ENCODE data around the gene PAX2. TPM values are rescaled to one million over a fixed set of nuclear protein-coding genes. Genes with fewer than 3 reads are reported as not detected.

Gene PAX2
- total and polyA plus RNA-seq, 7 experiments from 2014 or later, result not detected

- Mint-ChIP-seq H3K4me3 (peak overlapping the region in 4 of 10 donors; percentile 8 to 71 (median 32)), H3K27me3 (peaks cover 82 to 94% (median 85%) of the 10 kb centered on the region in 5 donors), H3K9me3 (peaks cover 0 to 3% (median 0%) of the 10 kb centered on the region in 11 donors), H3K36me3 (peaks cover 0 to 8% (median 0%) of the 10 kb centered on the region in 5 donors), H3K4me1 (peaks cover 19 to 53% (median 44%) of the 10 kb centered on the region in 7 donors), H3K27ac (peak overlapping the region in 1 of 9 donors; percentile 16)
- DNase-seq, result no peak
- Histone ChIP-seq H3K27me3 (ENCODE audit: control insufficient read depth in 2 of 2, insufficient read depth in 2 of 2, low read length in 2 of 2) (peaks cover 2 to 17% of the 10 kb centered on the region in 2 donors), H3K36me3 (ENCODE audit: control insufficient read depth in 2 of 3, insufficient read depth in 3 of 3, low read length in 3 of 3) (no peaks in the 10 kb centered on the region), H3K27ac (ENCODE audit: low read depth, low read length) (no peak overlapping the region), H3K9me3 (ENCODE audit: control insufficient read depth in 2 of 3, low read length in 3 of 3) (no peaks in the 10 kb centered on the region), H3K4me3 (ENCODE audit: low read length) (no peak overlapping the region), H3K4me1 (ENCODE audit: control insufficient read depth in 2 of 2, insufficient read depth in 2 of 2, low read length in 2 of 2) (peaks cover 13 to 22% of the 10 kb centered on the region in 2 donors)
- ChIA-PET POLR2A (no interaction called here), CTCF (no interaction called here)
- no peak for ATAC-seq
- intact Hi-C loops (cut with micrococcal nuclease), result no loop called here
Observed at GRCh38 chr10:100734295-100735086, 10.9 kb upstream of the PAX2 start.

GRCh38 chr10:100735087-100735336, 10.4 kb upstream of the PAX2 start:
- no peak for DNase-seq
- Mint-ChIP-seq H3K9me3 (peaks cover 0 to 3% (median 0%) of the 10 kb centered on the region in 11 donors), H3K36me3 (peaks cover 0 to 8% (median 0%) of the 10 kb centered on the region in 5 donors), H3K27me3 (peaks cover 83 to 94% (median 83%) of the 10 kb centered on the region in 5 donors), H3K4me3 (peak overlapping the region in 4 of 10 donors; percentile 23 to 71 (median 44)), H3K4me1 (peaks cover 19 to 52% (median 44%) of the 10 kb centered on the region in 7 donors), H3K27ac (peak overlapping the region in 1 of 9 donors; percentile 16)
- Histone ChIP-seq H3K27me3 (ENCODE audit: control insufficient read depth in 2 of 2, insufficient read depth in 2 of 2, low read length in 2 of 2) (peaks cover 2 to 18% of the 10 kb centered on the region in 2 donors), H3K9me3 (ENCODE audit: control insufficient read depth in 2 of 3, low read length in 3 of 3) (no peaks in the 10 kb centered on the region), H3K4me3 (ENCODE audit: low read length) (no peak overlapping the region), H3K27ac (ENCODE audit: low read depth, low read length) (no peak overlapping the region), H3K4me1 (ENCODE audit: control insufficient read depth in 2 of 2, insufficient read depth in 2 of 2, low read length in 2 of 2) (peaks cover 13 to 19% of the 10 kb centered on the region in 2 donors), H3K36me3 (ENCODE audit: control insufficient read depth in 2 of 3, insufficient read depth in 3 of 3, low read length in 3 of 3) (no peaks in the 10 kb centered on the region)
- intact Hi-C loops (cut with micrococcal nuclease), result no loop called here
- CTCF ChIA-PET, result no interaction called here
- POLR2A ChIA-PET, result no interaction called here
- ATAC-seq, result no peak

- peaks cover 5 to 22% of the 10 kb centered on the region in 2 donors for H3K27me3 ChIP-seq (ENCODE audit: control insufficient read depth in 2 of 2, insufficient read depth in 2 of 2, low read length in 2 of 2)
- Mint-ChIP-seq H3K36me3 (peaks cover 0 to 8% (median 0%) of the 10 kb centered on the region in 5 donors), H3K4me1 (peaks cover 17 to 51% (median 41%) of the 10 kb centered on the region in 7 donors), H3K27me3 (peaks cover 83 to 95% (median 83%) of the 10 kb centered on the region in 5 donors), H3K4me3 (peak overlapping the region in 2 of 10 donors; percentile 6 to 42), H3K9me3 (peaks cover 0 to 3% (median 0%) of the 10 kb centered on the region in 11 donors), H3K27ac (no peak overlapping the region)
- peaks cover 10 to 13% of the 10 kb centered on the region in 2 donors for H3K4me1 ChIP-seq (ENCODE audit: control insufficient read depth in 2 of 2, insufficient read depth in 2 of 2, low read length in 2 of 2)
- DNase-seq (no peak), ATAC-seq (peak; percentile 8)
- ChIA-PET CTCF (no interaction called here), POLR2A (no interaction called here)
- no peaks in the 10 kb centered on the region for H3K36me3 ChIP-seq (ENCODE audit: control insufficient read depth in 2 of 3, insufficient read depth in 3 of 3, low read length in 3 of 3)
- H3K4me3 ChIP-seq (ENCODE audit: low read length), result no peak overlapping the region
- H3K27ac ChIP-seq (ENCODE audit: low read depth, low read length), result no peak overlapping the region
- H3K9me3 ChIP-seq (ENCODE audit: control insufficient read depth in 2 of 3, low read length in 3 of 3), result no peaks in the 10 kb centered on the region
- intact Hi-C loops (cut with micrococcal nuclease), result no loop called here
Observed at GRCh38 chr10:100735337-100736143, 9.8 kb upstream of the PAX2 start.

- H3K27me3 Mint-ChIP-seq, result peaks cover 83 to 96% (median 86%) of the 10 kb centered on the region in 5 donors
- POLR2A ChIA-PET, result no interaction called here
- Histone ChIP-seq H3K4me1 (ENCODE audit: control insufficient read depth in 2 of 2, insufficient read depth in 2 of 2, low read length in 2 of 2) (peaks cover 6% of the 10 kb centered on the region in 2 donors), H3K27ac (ENCODE audit: low read depth, low read length) (no peak overlapping the region), H3K9me3 (ENCODE audit: control insufficient read depth in 2 of 3, low read length in 3 of 3) (no peaks in the 10 kb centered on the region), H3K27me3 (ENCODE audit: control insufficient read depth in 2 of 2, insufficient read depth in 2 of 2, low read length in 2 of 2) (peaks cover 7 to 29% of the 10 kb centered on the region in 2 donors), H3K36me3 (ENCODE audit: control insufficient read depth in 2 of 3, insufficient read depth in 3 of 3, low read length in 3 of 3) (no peaks in the 10 kb centered on the region), H3K4me3 (ENCODE audit: low read length) (no peak overlapping the region)
- peaks cover 0 to 4% (median 0%) of the 10 kb centered on the region in 11 donors for H3K9me3 Mint-ChIP-seq
- intact Hi-C loops (cut with micrococcal nuclease), result no loop called here
- H3K4me3 Mint-ChIP-seq, result peak overlapping the region in 5 of 10 donors; percentile 6 to 77 (median 70)
- no peak overlapping the region for H3K27ac Mint-ChIP-seq
- DNase-seq (no peak), ATAC-seq (no peak)
- peaks cover 0 to 8% (median 0%) of the 10 kb centered on the region in 5 donors for H3K36me3 Mint-ChIP-seq
- CTCF ChIA-PET, result no interaction called here
- peaks cover 14 to 44% (median 37%) of the 10 kb centered on the region in 7 donors for H3K4me1 Mint-ChIP-seq
Observed at GRCh38 chr10:100736144-100736808, 9.1 kb upstream of the PAX2 start.

DNA sequence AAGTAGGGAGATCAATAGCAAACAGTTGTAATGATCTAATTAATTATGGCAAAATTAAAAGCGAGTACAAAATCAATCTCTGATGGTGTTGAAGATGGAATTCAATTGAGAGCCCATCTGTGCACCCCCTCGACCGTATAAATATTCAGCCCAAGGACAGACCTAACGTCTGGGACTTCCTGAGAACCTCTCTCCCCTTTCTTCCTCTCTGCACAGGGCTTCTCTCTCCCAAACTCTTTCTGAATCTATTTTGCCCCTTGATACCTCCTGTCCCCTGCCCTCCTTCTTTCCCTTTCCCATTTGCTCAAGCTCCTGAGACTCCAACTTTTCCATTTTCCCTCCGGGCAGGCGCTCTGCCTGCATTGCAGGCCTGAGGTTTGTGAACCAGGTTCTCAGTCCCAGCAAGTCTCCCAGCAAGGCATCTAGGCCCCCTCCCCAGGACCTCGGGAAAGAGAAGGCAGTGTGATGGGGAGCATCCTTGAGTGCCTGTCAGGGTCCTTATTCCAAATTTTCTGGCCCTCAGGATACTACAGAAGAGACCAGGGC, 8.5 kb upstream of the PAX2 start:
- intact Hi-C loops (cut with micrococcal nuclease), result no loop called here
- ChIA-PET CTCF (no interaction called here), POLR2A (no interaction called here)
- no peak overlapping the region for H3K27ac ChIP-seq (ENCODE audit: low read depth, low read length)
- Mint-ChIP-seq H3K36me3 (peaks cover 0 to 5% (median 0%) of the 10 kb centered on the region in 5 donors), H3K9me3 (peaks cover 0 to 3% (median 0%) of the 10 kb centered on the region in 11 donors), H3K27ac (no peak overlapping the region), H3K27me3 (peaks cover 80 to 95% (median 83%) of the 10 kb centered on the region in 5 donors), H3K4me1 (peaks cover 11 to 38% (median 31%) of the 10 kb centered on the region in 7 donors), H3K4me3 (peak overlapping the region in 8 of 10 donors; percentile 5 to 77 (median 40))
- DNase-seq (no peak), ATAC-seq (no peak)
- no peaks in the 10 kb centered on the region for H3K9me3 ChIP-seq (ENCODE audit: control insufficient read depth in 2 of 3, low read length in 3 of 3)
- no peaks in the 10 kb centered on the region for H3K36me3 ChIP-seq (ENCODE audit: control insufficient read depth in 2 of 3, insufficient read depth in 3 of 3, low read length in 3 of 3)
- no peak overlapping the region for H3K4me3 ChIP-seq (ENCODE audit: low read length)
- H3K27me3 ChIP-seq (ENCODE audit: control insufficient read depth in 2 of 2, insufficient read depth in 2 of 2, low read length in 2 of 2), result peaks cover 7 to 29% of the 10 kb centered on the region in 2 donors
- H3K4me1 ChIP-seq (ENCODE audit: control insufficient read depth in 2 of 2, insufficient read depth in 2 of 2, low read length in 2 of 2), result peaks cover 4 to 5% of the 10 kb centered on the region in 2 donors

DNA sequence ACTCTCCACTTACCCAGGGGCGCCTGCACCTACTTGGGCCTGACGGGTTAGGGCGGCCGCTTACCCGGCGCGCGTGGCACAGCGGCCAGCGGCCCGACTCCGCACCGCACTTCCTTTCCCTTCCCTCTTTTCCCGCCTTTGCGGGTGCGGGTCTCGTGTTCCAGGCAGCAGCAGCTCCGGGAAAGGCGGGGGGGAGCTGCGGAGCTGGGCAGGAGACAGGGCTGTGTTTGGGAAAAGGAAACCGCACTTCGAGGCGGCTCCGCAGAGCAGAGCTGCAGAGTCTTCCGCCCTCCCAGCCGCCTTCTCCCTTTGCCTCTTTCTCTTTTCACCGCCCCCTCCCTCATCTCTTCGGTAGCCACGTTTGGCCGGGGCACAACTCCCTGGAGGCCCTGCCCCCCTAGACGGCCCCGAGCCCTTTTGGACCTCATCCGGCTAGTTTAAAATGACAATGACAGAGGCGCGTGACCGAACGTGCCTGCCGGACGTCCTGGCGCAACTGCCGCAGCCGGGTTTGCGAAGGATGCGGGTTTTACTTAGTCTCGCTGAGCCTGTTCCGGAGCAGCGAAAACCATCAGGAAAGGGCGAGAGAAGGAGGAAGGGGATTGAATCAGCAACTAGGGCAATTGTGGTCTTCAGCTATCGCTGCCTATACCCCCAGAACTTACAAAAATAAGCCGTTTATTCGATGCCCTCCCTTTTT, 7.9 kb upstream of the PAX2 start:
- intact Hi-C loops (cut with micrococcal nuclease), result no loop called here
- Mint-ChIP-seq H3K27ac (peak overlapping the region in 1 of 9 donors; percentile 36), H3K36me3 (peaks cover 0 to 5% (median 0%) of the 10 kb centered on the region in 5 donors), H3K4me1 (peaks cover 11 to 34% (median 31%) of the 10 kb centered on the region in 7 donors), H3K4me3 (peak overlapping the region; percentile 35 to 86 (median 72)), H3K9me3 (peaks cover 0 to 2% (median 0%) of the 10 kb centered on the region in 11 donors), H3K27me3 (peaks cover 76 to 95% (median 79%) of the 10 kb centered on the region in 5 donors)
- H3K9me3 ChIP-seq (ENCODE audit: control insufficient read depth in 2 of 3, low read length in 3 of 3), result no peaks in the 10 kb centered on the region
- H3K36me3 ChIP-seq (ENCODE audit: control insufficient read depth in 2 of 3, insufficient read depth in 3 of 3, low read length in 3 of 3), result no peaks in the 10 kb centered on the region
- no peak overlapping the region for H3K27ac ChIP-seq (ENCODE audit: low read depth, low read length)
- ATAC-seq, result no peak
- H3K27me3 ChIP-seq (ENCODE audit: control insufficient read depth in 2 of 2, insufficient read depth in 2 of 2, low read length in 2 of 2), result peaks cover 6 to 29% of the 10 kb centered on the region in 2 donors
- peaks cover 4 to 5% of the 10 kb centered on the region in 2 donors for H3K4me1 ChIP-seq (ENCODE audit: control insufficient read depth in 2 of 2, insufficient read depth in 2 of 2, low read length in 2 of 2)
- H3K4me3 ChIP-seq (ENCODE audit: low read length), result peak overlapping the region; percentile 31
- ChIA-PET CTCF (no interaction called here), POLR2A (no interaction called here)
- no peak for DNase-seq
